H1 (cell line): ENCODE data around the gene PHRF1. TPM values are rescaled to one million over a fixed set of nuclear protein-coding genes. Genes with fewer than 3 reads are reported as not detected.

Experiments used
- ASH2L ChIP-seq: fragments of 200-600, 300-600 bp; sonication (generic); IDR thresholded peaks from one replicate; pipeline ENCODE4 v1.7.1; 2017; ENCODE audit warnings: low read length
- EGR1 ChIP-seq: IDR thresholded peaks from 2 replicates; pipeline ENCODE4 v1.6.1; 2011; ENCODE audit warnings: low read depth, low read length, borderline replicate concordance
- RFX5 ChIP-seq: IDR thresholded peaks from 2 replicates; pipeline ENCODE4 v1.6.1; 2011; ENCODE audit warnings: low read depth, low read length, improper control_type of control experiment, borderline replicate concordance
- TAF1 ChIP-seq: IDR thresholded peaks from 2 replicates; pipeline ENCODE4 v1.6.1; 2011; ENCODE audit warnings: mild to moderate bottlenecking, low read depth, low read length
- TCF12 ChIP-seq: IDR thresholded peaks from 2 replicates; pipeline ENCODE4 v1.6.1; 2011; ENCODE audit warnings: low read depth, mild to moderate bottlenecking, low read length
- polyA plus RNA-seq, 7 experiments: library from polyadenylated mRNA; depleted of rRNA in 3 of 7; stranded (reverse) in 5 of 7; unstranded in 2 of 7; fragments of >200 nt in 5 of 7; fragments of 200-250 nt in 2 of 7; gene quantifications; 1 replicate in 5 of 7; 2 replicates in 1 of 7; 4 replicates in 1 of 7; pipeline versions ENCODE4 v1.2.1 to v1.2.3, GENCODE V29; 2011 to 2013; ENCODE audit warnings: missing spikeins in 2 of 7, mixed read lengths in 2 of 7
- total RNA-seq: library from RNA; stranded (reverse); fragmentation: NEBNext Ultra II Directional; extraction: Animal tissue kit (Norgen Biotek cat#: 25700); gene quantifications from 2 replicates; pipeline ENCODE4 v1.2.1, GENCODE V29; 2021
- TF ChIP-seq, protein P1 (sequence below): fragments of 300-600 bp; sonication (generic); IDR thresholded peaks from 2 replicates; pipeline ENCODE4 v1.7.1; 2012; ENCODE audit warnings: low read length, moderate library complexity, mild to moderate bottlenecking, inconsistent platforms; ENCODE audit not compliant: insufficient replicate concordance

The PHRF1 gene
- total and polyA plus RNA-seq, 2 of the 8 experiments (the other 6 are each of a cell fraction or from before 2014, with no cell fraction given), result 13.4 to 37.3 TPM

DNA sequence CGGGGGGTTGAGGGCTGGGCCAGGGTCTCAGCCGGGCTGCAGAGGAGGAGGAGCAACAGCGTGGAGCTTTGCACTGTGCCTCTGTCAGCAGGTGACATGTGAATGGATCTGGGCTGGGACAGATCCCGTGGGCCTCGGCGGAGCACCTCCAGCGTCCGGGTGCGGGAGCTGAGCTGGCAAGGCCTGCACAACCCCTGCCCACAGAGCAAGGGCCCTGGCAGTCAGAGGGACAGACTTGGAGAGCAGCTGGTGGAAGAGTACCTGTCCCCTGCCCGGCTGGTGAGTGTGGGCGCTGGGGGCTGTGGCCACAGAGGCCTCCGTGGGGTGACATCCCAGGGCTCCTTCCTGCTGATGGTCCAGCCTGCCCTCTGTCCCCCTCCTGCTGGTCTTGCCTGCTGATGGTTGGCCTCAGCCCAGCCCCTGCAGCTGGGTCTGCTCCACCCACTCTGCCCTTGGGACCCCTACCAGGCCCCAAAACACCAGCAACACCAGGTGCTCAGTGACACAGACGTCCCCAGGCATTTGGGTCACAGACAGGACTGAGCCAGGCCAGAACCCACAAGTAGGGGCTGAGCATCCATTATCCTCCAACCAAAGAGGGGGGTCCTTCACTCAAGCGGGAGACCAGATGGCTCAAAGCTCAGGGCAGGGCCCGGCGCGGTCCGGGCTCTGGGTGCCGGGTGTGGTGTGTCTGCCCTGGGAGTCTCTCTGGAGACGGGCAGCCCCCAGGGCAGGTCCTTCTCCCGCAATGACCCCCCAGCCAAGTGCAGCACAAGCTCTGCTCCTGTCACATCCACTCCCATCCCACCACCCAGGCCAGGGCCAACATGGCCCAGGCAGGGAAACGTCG is 35.5 kb upstream of the PHRF1 start (continued):
- TF ChIP-seq, protein P1, sequence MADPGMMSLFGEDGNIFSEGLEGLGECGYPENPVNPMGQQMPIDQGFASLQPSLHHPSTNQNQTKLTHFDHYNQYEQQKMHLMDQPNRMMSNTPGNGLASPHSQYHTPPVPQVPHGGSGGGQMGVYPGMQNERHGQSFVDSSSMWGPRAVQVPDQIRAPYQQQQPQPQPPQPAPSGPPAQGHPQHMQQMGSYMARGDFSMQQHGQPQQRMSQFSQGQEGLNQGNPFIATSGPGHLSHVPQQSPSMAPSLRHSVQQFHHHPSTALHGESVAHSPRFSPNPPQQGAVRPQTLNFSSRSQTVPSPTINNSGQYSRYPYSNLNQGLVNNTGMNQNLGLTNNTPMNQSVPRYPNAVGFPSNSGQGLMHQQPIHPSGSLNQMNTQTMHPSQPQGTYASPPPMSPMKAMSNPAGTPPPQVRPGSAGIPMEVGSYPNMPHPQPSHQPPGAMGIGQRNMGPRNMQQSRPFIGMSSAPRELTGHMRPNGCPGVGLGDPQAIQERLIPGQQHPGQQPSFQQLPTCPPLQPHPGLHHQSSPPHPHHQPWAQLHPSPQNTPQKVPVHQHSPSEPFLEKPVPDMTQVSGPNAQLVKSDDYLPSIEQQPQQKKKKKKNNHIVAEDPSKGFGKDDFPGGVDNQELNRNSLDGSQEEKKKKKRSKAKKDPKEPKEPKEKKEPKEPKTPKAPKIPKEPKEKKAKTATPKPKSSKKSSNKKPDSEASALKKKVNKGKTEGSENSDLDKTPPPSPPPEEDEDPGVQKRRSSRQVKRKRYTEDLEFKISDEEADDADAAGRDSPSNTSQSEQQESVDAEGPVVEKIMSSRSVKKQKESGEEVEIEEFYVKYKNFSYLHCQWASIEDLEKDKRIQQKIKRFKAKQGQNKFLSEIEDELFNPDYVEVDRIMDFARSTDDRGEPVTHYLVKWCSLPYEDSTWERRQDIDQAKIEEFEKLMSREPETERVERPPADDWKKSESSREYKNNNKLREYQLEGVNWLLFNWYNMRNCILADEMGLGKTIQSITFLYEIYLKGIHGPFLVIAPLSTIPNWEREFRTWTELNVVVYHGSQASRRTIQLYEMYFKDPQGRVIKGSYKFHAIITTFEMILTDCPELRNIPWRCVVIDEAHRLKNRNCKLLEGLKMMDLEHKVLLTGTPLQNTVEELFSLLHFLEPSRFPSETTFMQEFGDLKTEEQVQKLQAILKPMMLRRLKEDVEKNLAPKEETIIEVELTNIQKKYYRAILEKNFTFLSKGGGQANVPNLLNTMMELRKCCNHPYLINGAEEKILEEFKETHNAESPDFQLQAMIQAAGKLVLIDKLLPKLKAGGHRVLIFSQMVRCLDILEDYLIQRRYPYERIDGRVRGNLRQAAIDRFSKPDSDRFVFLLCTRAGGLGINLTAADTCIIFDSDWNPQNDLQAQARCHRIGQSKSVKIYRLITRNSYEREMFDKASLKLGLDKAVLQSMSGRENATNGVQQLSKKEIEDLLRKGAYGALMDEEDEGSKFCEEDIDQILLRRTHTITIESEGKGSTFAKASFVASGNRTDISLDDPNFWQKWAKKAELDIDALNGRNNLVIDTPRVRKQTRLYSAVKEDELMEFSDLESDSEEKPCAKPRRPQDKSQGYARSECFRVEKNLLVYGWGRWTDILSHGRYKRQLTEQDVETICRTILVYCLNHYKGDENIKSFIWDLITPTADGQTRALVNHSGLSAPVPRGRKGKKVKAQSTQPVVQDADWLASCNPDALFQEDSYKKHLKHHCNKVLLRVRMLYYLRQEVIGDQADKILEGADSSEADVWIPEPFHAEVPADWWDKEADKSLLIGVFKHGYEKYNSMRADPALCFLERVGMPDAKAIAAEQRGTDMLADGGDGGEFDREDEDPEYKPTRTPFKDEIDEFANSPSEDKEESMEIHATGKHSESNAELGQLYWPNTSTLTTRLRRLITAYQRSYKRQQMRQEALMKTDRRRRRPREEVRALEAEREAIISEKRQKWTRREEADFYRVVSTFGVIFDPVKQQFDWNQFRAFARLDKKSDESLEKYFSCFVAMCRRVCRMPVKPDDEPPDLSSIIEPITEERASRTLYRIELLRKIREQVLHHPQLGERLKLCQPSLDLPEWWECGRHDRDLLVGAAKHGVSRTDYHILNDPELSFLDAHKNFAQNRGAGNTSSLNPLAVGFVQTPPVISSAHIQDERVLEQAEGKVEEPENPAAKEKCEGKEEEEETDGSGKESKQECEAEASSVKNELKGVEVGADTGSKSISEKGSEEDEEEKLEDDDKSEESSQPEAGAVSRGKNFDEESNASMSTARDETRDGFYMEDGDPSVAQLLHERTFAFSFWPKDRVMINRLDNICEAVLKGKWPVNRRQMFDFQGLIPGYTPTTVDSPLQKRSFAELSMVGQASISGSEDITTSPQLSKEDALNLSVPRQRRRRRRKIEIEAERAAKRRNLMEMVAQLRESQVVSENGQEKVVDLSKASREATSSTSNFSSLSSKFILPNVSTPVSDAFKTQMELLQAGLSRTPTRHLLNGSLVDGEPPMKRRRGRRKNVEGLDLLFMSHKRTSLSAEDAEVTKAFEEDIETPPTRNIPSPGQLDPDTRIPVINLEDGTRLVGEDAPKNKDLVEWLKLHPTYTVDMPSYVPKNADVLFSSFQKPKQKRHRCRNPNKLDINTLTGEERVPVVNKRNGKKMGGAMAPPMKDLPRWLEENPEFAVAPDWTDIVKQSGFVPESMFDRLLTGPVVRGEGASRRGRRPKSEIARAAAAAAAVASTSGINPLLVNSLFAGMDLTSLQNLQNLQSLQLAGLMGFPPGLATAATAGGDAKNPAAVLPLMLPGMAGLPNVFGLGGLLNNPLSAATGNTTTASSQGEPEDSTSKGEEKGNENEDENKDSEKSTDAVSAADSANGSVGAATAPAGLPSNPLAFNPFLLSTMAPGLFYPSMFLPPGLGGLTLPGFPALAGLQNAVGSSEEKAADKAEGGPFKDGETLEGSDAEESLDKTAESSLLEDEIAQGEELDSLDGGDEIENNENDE, result no peak
- TF ChIP-seq RFX5 (no peak), ASH2L (no peak), EGR1 (no peak), TCF12 (no peak), TAF1 (no peak)
